Fibroblast of villous mesenchyme (primary cell): Measurements from ENCODE around the gene ZCCHC8. TPM values are rescaled to one million over a fixed set of nuclear protein-coding genes. Genes with fewer than 3 reads are reported as not detected.
A peak's percentile ranks its signal among the peaks of the same experiment; 100 is the strongest.
"Not testable (repeated sequence)": the region's sequence is repeated elsewhere in the genome, so short reads cannot be mapped to it uniquely, and the experiment has no call there.

ENCODE experiments used
- DNase-seq: peaks from one replicate; pipeline ENCODE4 v3.0.0-alpha.2; 2010; ENCODE audit warnings: low read depth
- H3K4me3 ChIP-seq: 2 replicates; pipeline ENCODE4 v1.5.1; 2011; ENCODE audit warnings: low read depth, mild to moderate bottlenecking, low read length
- CTCF ChIP-seq: IDR thresholded peaks from 2 replicates; pipeline ENCODE4 v1.5.1; 2012; ENCODE audit warnings: low read depth, mild to moderate bottlenecking, low read length; ENCODE audit not compliant: insufficient read depth
- small RNA-seq: library from RNA; depleted of rRNA; stranded (forward); fragments of <200 nt; gene quantifications from one replicate; pipeline ENCODE3, GENCODE V24; 2012
- total RNA-seq: library from RNA; depleted of rRNA; stranded (reverse); fragments of >200 nt; gene quantifications from 2 replicates; pipeline ENCODE4 v1.2.3, GENCODE V29; 2012

ZCCHC8 gene
- total RNA-seq, 1 donor, result 22.5 TPM

- H3K4me3 ChIP-seq, result no peak overlapping the region
- no peak for DNase-seq
- TF ChIP-seq CTCF, result no peak
Observed at GRCh38 chr12:122435186-122435585, 65.5 kb downstream of the ZCCHC8 start.

- H3K4me3 ChIP-seq, DNase-seq: not testable (repeated sequence)
Observed at GRCh38 chr12:122429043-122429442, 71.7 kb downstream of the ZCCHC8 start.

- no peak overlapping the region for H3K4me3 ChIP-seq
- TF ChIP-seq CTCF, result no peak
- DNase-seq, result no peak
Observed at GRCh38 chr12:122427403-122427802, 73.3 kb downstream of the ZCCHC8 start.

GRCh38 chr12:122423258-122424165, 77.2 kb downstream of the ZCCHC8 start:
- DNase-seq, result peak; percentile 82

GRCh38 chr12:122422730-122423257, 77.9 kb downstream of the ZCCHC8 start:
- H3K4me3 ChIP-seq, result peak overlapping the region; percentile 68
- DNase-seq, result peak; percentile 60
- TF ChIP-seq CTCF, result no peak

More at GRCh38 chr12:122423258-122424165, 77.2 kb downstream of the ZCCHC8 start:
- peak overlapping the region; percentile 68 for H3K4me3 ChIP-seq
- TF ChIP-seq CTCF, result no peak

- peak; percentile 75 for DNase-seq
- peak; percentile 47 for TF ChIP-seq CTCF
- peak within 1 kb of the TSS; percentile 82 for H3K4me3 ChIP-seq
Observed at GRCh38 chr12:122421821-122422729, 78.7 kb downstream of the ZCCHC8 start, which contains the start of gene CLIP1. TSS of gene CLIP1 (minus strand) at chr12:122422669. CDS start at chr12:122380452, 42,217 bp downstream.

Small RNA genes lying within 50 kb of the gene (small RNA-seq; reads per million reads assigned to genes)
- gene RF00411, result not detected

Other genes starting within 250 kb of the ZCCHC8 start
- 19.0 and 23.7 TPM in 2 replicates for gene VPS33A, start 234.4 kb downstream of the ZCCHC8 start, total RNA-seq
- gene CLIP1, start 78.3 kb downstream of the ZCCHC8 start, total RNA-seq, result 66.9 and 79.6 TPM in 2 replicates
- gene RSRC2, start 26.0 kb upstream of the ZCCHC8 start, total RNA-seq, result 34.5 and 41.9 TPM in 2 replicates
- 28.0 and 28.5 TPM in 2 replicates for gene KNTC1, start 26.3 kb upstream of the ZCCHC8 start, total RNA-seq
- under 0.01 TPM in 1 of 2 replicates, not detected in the other for gene HCAR2, start 202.4 kb upstream of the ZCCHC8 start, total RNA-seq
- not detected in 2 replicates for gene HCAR3, start 215.9 kb upstream of the ZCCHC8 start, total RNA-seq
- gene HCAR1, start 229.9 kb upstream of the ZCCHC8 start, total RNA-seq, result 0.43 and 0.97 TPM in 2 replicates